Measurements from ENCODE around the gene AS3MT. TPM values are rescaled to one million over a fixed set of nuclear protein-coding genes. Genes with fewer than 3 reads are reported as not detected.

Gene AS3MT
- total and polyA plus RNA-seq, 9 donors: 1.5 to 32.8 (median 5.3) TPM

DNA sequence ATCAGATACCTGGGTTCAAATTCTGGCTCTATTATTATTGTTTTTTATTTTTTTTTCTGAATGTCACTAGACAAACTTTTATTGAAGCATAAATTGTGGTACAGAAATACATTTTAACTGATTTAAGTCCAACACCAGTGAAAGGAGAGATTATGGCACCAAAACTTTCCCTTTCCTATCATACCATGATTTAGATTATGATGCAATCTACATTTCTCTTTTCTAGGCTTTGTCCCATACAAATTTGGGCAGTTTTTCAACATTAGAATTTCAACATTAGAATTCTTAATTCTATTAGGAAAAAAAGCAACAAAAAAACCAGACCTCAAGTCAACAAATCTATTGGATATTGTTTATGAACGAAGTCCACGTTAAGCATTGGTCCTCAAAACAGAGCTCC is 11.0 kb downstream of the AS3MT start:
- TF ChIP-seq POLR2A (IDR thresholded peaks at IDR 0.05) (no peak), EP300 (IDR thresholded peaks at IDR 0.05) (no peak)
- TF ChIP-seq, protein P1, sequence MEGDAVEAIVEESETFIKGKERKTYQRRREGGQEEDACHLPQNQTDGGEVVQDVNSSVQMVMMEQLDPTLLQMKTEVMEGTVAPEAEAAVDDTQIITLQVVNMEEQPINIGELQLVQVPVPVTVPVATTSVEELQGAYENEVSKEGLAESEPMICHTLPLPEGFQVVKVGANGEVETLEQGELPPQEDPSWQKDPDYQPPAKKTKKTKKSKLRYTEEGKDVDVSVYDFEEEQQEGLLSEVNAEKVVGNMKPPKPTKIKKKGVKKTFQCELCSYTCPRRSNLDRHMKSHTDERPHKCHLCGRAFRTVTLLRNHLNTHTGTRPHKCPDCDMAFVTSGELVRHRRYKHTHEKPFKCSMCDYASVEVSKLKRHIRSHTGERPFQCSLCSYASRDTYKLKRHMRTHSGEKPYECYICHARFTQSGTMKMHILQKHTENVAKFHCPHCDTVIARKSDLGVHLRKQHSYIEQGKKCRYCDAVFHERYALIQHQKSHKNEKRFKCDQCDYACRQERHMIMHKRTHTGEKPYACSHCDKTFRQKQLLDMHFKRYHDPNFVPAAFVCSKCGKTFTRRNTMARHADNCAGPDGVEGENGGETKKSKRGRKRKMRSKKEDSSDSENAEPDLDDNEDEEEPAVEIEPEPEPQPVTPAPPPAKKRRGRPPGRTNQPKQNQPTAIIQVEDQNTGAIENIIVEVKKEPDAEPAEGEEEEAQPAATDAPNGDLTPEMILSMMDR (IDR thresholded peaks at IDR 0.05): no peak

GRCh38 chr10:102888048-102888447 is 18.8 kb downstream of the AS3MT start:
- intact Hi-C loops (cut with DNase I): no loop called here
- H3K4me1 ChIP-seq (ENCODE audit: insufficient read depth): no peaks in the 10 kb centered on the region
- H3K9me3 ChIP-seq: no peaks in the 10 kb centered on the region
- 97 to 100% (median 98%) methylated on average over 1 of the region's 1 CpG for WGBS, 3 donors
- no peak overlapping the region for H3K27ac ChIP-seq
- TF ChIP-seq, protein P1 (IDR thresholded peaks at IDR 0.05): no peak
- TF ChIP-seq EP300 (IDR thresholded peaks at IDR 0.05) (no peak), POLR2A (IDR thresholded peaks at IDR 0.05) (no peak)
- no peak for DNase-seq
- H3K4me3 ChIP-seq: no peak overlapping the region
- no peaks in the 10 kb centered on the region for H3K27me3 ChIP-seq
- no peaks in the 10 kb centered on the region for H3K36me3 ChIP-seq

More for the DNA sequence above, 11.0 kb downstream of the AS3MT start:
- Histone ChIP-seq H3K36me3 (no peaks in the 10 kb centered on the region), H3K4me1 (ENCODE audit: insufficient read depth) (no peaks in the 10 kb centered on the region), H3K9me3 (no peaks in the 10 kb centered on the region), H3K27me3 (no peaks in the 10 kb centered on the region), H3K4me3 (no peak overlapping the region), H3K27ac (no peak overlapping the region)
- WGBS, 3 donors: 82 to 87% (median 83%) methylated on average over 2 of the region's 2 CpGs
- no peak for DNase-seq
- intact Hi-C loops (cut with DNase I): no loop called here

GRCh38 chr10:102894466-102895213 is 25.4 kb downstream of the AS3MT start:
- no peak overlapping the region for H3K27ac ChIP-seq
- H3K27me3 ChIP-seq: no peaks in the 10 kb centered on the region
- 85 to 89% (median 88%) methylated on average over 4 of the region's 4 CpGs for WGBS, 3 donors
- no peaks in the 10 kb centered on the region for H3K4me1 ChIP-seq (ENCODE audit: insufficient read depth)
- TF ChIP-seq, protein P1 (IDR thresholded peaks at IDR 0.05): no peak
- TF ChIP-seq EP300 (IDR thresholded peaks at IDR 0.05): no peak
- TF ChIP-seq POLR2A (IDR thresholded peaks at IDR 0.05): no peak
- DNase-seq: no peak
- H3K4me3 ChIP-seq: no peak overlapping the region
- intact Hi-C loops (cut with DNase I): loop anchor here in 2 of 4 donors (5.0 kb wide), 2 partner anchors 57 to 62 kb away; partner anchors contain the start of gene CYP17A1 (in 1 of the 2)
- no peaks in the 10 kb centered on the region for H3K36me3 ChIP-seq
- H3K9me3 ChIP-seq: no peaks in the 10 kb centered on the region

DNA sequence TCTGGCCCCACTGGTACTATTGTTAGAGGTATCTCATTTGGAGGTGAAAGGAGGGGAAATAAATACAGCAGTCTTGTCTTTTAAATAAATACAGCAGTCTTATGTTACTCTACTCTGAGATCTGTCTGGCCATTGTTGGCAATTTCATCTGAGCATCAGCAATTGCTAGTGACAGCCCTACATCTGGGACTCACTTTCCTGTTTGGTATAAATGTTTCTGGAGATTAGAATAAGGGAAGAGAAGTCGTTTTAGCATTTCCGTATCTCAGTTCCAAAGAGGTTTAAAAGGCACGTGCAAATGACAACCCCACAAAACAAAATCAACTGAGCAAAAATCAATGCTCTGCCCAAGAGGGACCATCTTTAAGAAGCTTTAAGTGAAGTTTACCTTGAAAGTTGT is 30.7 kb downstream of the AS3MT start:
- TF ChIP-seq EP300 (IDR thresholded peaks at IDR 0.05) (no peak), POLR2A (IDR thresholded peaks at IDR 0.05) (no peak)
- TF ChIP-seq, protein P1 (IDR thresholded peaks at IDR 0.05): no peak
- no peak overlapping the region for H3K27ac ChIP-seq
- H3K4me1 ChIP-seq (ENCODE audit: insufficient read depth): no peaks in the 10 kb centered on the region
- H3K27me3 ChIP-seq: no peaks in the 10 kb centered on the region
- H3K36me3 ChIP-seq: no peaks in the 10 kb centered on the region
- H3K9me3 ChIP-seq: no peaks in the 10 kb centered on the region
- intact Hi-C loops (cut with DNase I): loop anchor here (2.0 to 10.0 kb wide), 4 partner anchors 63 to 173 kb away; partner anchors contain the start of gene CYP17A1 (in 2 of the 4)
- 74 to 86% (median 81%) methylated on average over 3 of the region's 3 CpGs for WGBS, 3 donors
- no peak overlapping the region for H3K4me3 ChIP-seq
- no peak for DNase-seq

Measured in ovary (tissue), 9 donors.